ENCODE measurements around the gene DNM1L.

DNA sequence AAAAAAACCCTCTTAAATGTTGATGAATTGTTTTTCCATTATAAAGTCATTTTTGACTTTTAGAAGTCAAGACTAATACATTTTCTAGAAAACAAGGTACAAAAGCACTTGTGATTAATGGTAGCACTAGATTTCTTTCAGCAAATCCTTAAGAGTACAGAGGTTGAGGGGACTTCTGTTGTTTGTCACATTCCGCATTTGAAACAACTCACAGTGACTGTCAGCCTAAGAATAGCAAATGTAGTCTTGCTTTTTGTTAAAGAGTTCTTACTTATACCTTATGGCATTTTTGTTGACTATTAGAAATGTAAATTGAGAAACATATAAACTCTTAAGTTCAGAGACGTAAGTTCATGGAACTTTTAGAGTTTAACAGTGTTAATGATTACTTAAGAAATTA is 60.2 kb downstream of the DNM1L start:
- TF ChIP-seq, protein P1, sequence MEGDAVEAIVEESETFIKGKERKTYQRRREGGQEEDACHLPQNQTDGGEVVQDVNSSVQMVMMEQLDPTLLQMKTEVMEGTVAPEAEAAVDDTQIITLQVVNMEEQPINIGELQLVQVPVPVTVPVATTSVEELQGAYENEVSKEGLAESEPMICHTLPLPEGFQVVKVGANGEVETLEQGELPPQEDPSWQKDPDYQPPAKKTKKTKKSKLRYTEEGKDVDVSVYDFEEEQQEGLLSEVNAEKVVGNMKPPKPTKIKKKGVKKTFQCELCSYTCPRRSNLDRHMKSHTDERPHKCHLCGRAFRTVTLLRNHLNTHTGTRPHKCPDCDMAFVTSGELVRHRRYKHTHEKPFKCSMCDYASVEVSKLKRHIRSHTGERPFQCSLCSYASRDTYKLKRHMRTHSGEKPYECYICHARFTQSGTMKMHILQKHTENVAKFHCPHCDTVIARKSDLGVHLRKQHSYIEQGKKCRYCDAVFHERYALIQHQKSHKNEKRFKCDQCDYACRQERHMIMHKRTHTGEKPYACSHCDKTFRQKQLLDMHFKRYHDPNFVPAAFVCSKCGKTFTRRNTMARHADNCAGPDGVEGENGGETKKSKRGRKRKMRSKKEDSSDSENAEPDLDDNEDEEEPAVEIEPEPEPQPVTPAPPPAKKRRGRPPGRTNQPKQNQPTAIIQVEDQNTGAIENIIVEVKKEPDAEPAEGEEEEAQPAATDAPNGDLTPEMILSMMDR (conservative IDR thresholded peaks at IDR 0.05; ENCODE audit: low read length), result no peak
- no peak for TF ChIP-seq EZH2phosphoT487 (IDR thresholded peaks at IDR 0.05; ENCODE audit: borderline replicate concordance)
